Liver (tissue), 9 donors: ENCODE data around the gene SLC1A3. TPM values are rescaled to one million over a fixed set of nuclear protein-coding genes. Genes with fewer than 3 reads are reported as not detected.

Experiments
- DNase-seq: peaks from one replicate; pipeline ENCODE4 v3.0.0-alpha.2; 2017; ENCODE audit warnings: low spot score
- H3K27ac ChIP-seq, 2 donors: one replicate each; pipeline ENCODE4 v1.7.0; 2013; ENCODE audit warnings: inconsistent platforms in 2 of 2, low read length in 2 of 2, control low read depth in 1 of 2, low read depth in 1 of 2, mild to moderate bottlenecking in 1 of 2
- H3K27me3 ChIP-seq, 4 donors: one replicate each; pipeline versions ENCODE4 v1.6.1 to v1.7.0; 2013; ENCODE audit warnings: low read length in 3 of 4, inconsistent platforms in 1 of 4, mild to moderate bottlenecking in 1 of 4, moderate library complexity in 1 of 4; ENCODE audit not compliant: control insufficient read depth in 4 of 4, insufficient read depth in 4 of 4
- H3K36me3 ChIP-seq, 4 donors: one replicate each; pipeline versions ENCODE4 v1.6.1 to v1.7.0; 2013; ENCODE audit warnings: low read length in 3 of 4, mild to moderate bottlenecking in 3 of 4, low read depth in 1 of 4, moderate library complexity in 1 of 4; ENCODE audit not compliant: control insufficient read depth in 4 of 4, insufficient read depth in 3 of 4
- H3K4me1 ChIP-seq, 4 donors: one replicate each; pipeline versions ENCODE4 v1.6.1 to v1.7.0; 2013; ENCODE audit warnings: low read length in 3 of 4, mild to moderate bottlenecking in 3 of 4, moderate library complexity in 1 of 4; ENCODE audit not compliant: control insufficient read depth in 4 of 4, insufficient read depth in 4 of 4
- H3K4me3 ChIP-seq, 3 donors: one replicate each; pipeline versions ENCODE4 v1.6.1 to v1.7.0; 2013; ENCODE audit warnings: low read length in 3 of 3, control low read depth in 1 of 3, low read depth in 1 of 3, mild to moderate bottlenecking in 1 of 3
- H3K9ac ChIP-seq, 2 donors: one replicate each; pipeline ENCODE4 v1.7.0; 2013; ENCODE audit warnings: low read length in 2 of 2, mild to moderate bottlenecking in 2 of 2, moderate library complexity in 2 of 2, control low read depth in 1 of 2, low read depth in 1 of 2
- H3K9me3 ChIP-seq, 4 donors: one replicate each; pipeline versions ENCODE4 v1.6.1 to v1.7.0; 2013; ENCODE audit warnings: low read length in 3 of 4; ENCODE audit not compliant: control insufficient read depth in 4 of 4
- EGR1 ChIP-seq, 2 donors: IDR thresholded peaks; 2 replicates each; pipeline ENCODE4 v1.6.1; 2016 to 2018; ENCODE audit warnings: antibody characterized with exemption in 2 of 2, low read depth in 2 of 2
- FOXA1 ChIP-seq: IDR thresholded peaks from 2 replicates; pipeline ENCODE4 v1.6.1; 2016; ENCODE audit warnings: antibody characterized with exemption
- FOXA2 ChIP-seq: IDR thresholded peaks from 2 replicates; pipeline ENCODE4 v1.6.1; 2016; ENCODE audit warnings: antibody characterized with exemption
- GABPA ChIP-seq, 2 donors: IDR thresholded peaks in 1 of 2; conservative IDR thresholded peaks in 1 of 2; 2 replicates each; pipeline ENCODE4 v1.6.1; 2016; ENCODE audit warnings: antibody characterized with exemption in 2 of 2, mild to moderate bottlenecking in 1 of 2, moderate library complexity in 1 of 2
- HNF4A ChIP-seq, 2 donors: conservative IDR thresholded peaks; 2 replicates each; pipeline ENCODE4 v1.6.1; 2016; ENCODE audit warnings: antibody characterized with exemption in 2 of 2, mild to moderate bottlenecking in 2 of 2
- HNF4G ChIP-seq: IDR thresholded peaks from 2 replicates; pipeline ENCODE4 v1.6.1; 2016; ENCODE audit warnings: antibody characterized with exemption
- JUND ChIP-seq, 2 donors: IDR thresholded peaks; 2 replicates each; pipeline ENCODE4 v1.6.1; 2016; ENCODE audit warnings: antibody characterized with exemption in 2 of 2
- NR2F2 ChIP-seq: IDR thresholded peaks from 2 replicates; pipeline ENCODE4 v1.6.1; 2016; ENCODE audit warnings: antibody characterized with exemption
- RAD21 ChIP-seq, 2 donors: IDR thresholded peaks; 2 replicates each; pipeline ENCODE4 v1.6.1; 2016; ENCODE audit warnings: antibody characterized with exemption in 2 of 2, mild to moderate bottlenecking in 2 of 2
- RXRA ChIP-seq, 2 donors: IDR thresholded peaks; 2 replicates each; pipeline ENCODE4 v1.6.1; 2017 to 2018; ENCODE audit warnings: antibody characterized with exemption in 2 of 2, mild to moderate bottlenecking in 1 of 2
- SP1 ChIP-seq: IDR thresholded peaks from 2 replicates; pipeline ENCODE4 v1.6.1; 2018; ENCODE audit warnings: antibody characterized with exemption, mild to moderate bottlenecking
- TAF1 ChIP-seq: conservative IDR thresholded peaks from 2 replicates; pipeline ENCODE4 v1.6.1; 2016; ENCODE audit warnings: antibody characterized with exemption, mild to moderate bottlenecking
- YY1 ChIP-seq: IDR thresholded peaks from 2 replicates; pipeline ENCODE4 v1.6.1; 2016; ENCODE audit warnings: antibody characterized with exemption, mild to moderate bottlenecking
- WGBS: extraction: QIAGEN DNeasy Blood & Tissue Kit; methylation state at CpG from one replicate; pipeline ENCODE4 v1.1.7; 2013; 5-methylcytosine and 5-hydroxymethylcytosine counted together
- polyA plus RNA-seq, 2 donors: library from polyadenylated mRNA; stranded (reverse) in 1 of 2; unstranded in 1 of 2; fragments of 200-250 nt in 1 of 2; fragments of >200 nt in 1 of 2; fragmentation: Nextera tagmentation in 1 of 2; extraction: Ambion mirVana in 1 of 2; gene quantifications; one replicate each; pipeline versions ENCODE4 v1.2.1 to v1.2.3, GENCODE V29; 2013 to 2015
- total RNA-seq, 2 donors: library from RNA; depleted of rRNA; stranded (reverse); fragments of >200 nt; gene quantifications; one replicate each; pipeline ENCODE4 v1.2.3, GENCODE V29; 2014
- TF ChIP-seq, protein P1 (sequence below): fragments of 150-350 bp; IDR thresholded peaks from 2 replicates; pipeline ENCODE4 v1.5.1; 2017; ENCODE audit warnings: improper control_type of control experiment, low read depth, low read length; ENCODE audit not compliant: missing input control
- TF ChIP-seq, protein P2 (sequence below): IDR thresholded peaks from 2 replicates; pipeline ENCODE4 v1.6.1; 2016; ENCODE audit warnings: antibody characterized with exemption
- TF ChIP-seq, protein P3 (sequence below): IDR thresholded peaks from 2 replicates; pipeline ENCODE4 v1.6.1; 2016; ENCODE audit warnings: antibody characterized with exemption, mild to moderate bottlenecking
- TF ChIP-seq, protein P4 (sequence below): IDR thresholded peaks from 2 replicates; pipeline ENCODE4 v1.6.1; 2016; ENCODE audit warnings: antibody characterized with exemption
- TF ChIP-seq, protein P5 (sequence below): IDR thresholded peaks from 2 replicates; pipeline ENCODE4 v1.6.1; 2016; ENCODE audit warnings: antibody characterized with exemption
- donor health status: healthy.
- donor health status: healthy.
- donor health status: healthy.
- donor health status: healthy.
- donor health status: healthy.

Gene SLC1A3
- total and polyA plus RNA-seq, 4 donors: 1.8 to 8.8 (median 2.8) TPM

DNA sequence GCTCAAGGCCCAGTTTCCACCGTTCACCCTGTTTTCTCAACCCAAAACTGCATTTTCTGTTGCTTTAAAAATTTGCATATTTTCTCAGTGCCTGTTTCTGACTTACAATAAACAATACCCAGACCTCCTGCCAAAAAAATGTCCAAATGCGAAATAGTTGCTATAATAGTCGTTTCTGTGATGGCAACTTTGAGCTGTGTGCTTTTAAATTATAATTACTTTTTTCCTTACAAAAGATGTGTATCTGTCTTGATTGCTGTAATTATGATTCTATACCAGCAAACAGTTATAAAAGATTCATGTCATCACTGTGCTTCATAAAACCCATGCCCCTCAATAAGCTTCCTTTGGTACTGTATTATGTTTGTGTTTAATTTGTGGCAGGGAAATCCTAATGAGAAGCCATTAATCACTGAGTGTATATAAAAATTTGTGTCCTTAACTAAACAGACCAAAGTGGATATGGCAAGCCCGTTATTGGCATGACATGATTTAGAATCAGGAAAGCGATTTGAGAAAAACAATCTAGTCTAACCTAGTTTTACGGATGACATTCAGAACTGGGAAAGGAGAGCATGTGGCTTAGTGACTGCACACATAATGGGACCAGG lies 5.4 kb upstream of the SLC1A3 start:
- Histone ChIP-seq H3K27me3 (peaks cover 0 to 2% (median 0%) of the 10 kb centered on the region in 4 donors), H3K9ac (no peak overlapping the region), H3K4me1 (peaks cover 0 to 1% (median under 1%) of the 10 kb centered on the region in 4 donors), H3K27ac (no peak overlapping the region), H3K36me3 (no peaks in the 10 kb centered on the region), H3K4me3 (no peak overlapping the region), H3K9me3 (peaks cover 0 to 2% (median 0%) of the 10 kb centered on the region in 4 donors)
- 70% methylated on average over 6 of the region's 6 CpGs for WGBS
- no peak for DNase-seq
- TF ChIP-seq, protein P1, sequence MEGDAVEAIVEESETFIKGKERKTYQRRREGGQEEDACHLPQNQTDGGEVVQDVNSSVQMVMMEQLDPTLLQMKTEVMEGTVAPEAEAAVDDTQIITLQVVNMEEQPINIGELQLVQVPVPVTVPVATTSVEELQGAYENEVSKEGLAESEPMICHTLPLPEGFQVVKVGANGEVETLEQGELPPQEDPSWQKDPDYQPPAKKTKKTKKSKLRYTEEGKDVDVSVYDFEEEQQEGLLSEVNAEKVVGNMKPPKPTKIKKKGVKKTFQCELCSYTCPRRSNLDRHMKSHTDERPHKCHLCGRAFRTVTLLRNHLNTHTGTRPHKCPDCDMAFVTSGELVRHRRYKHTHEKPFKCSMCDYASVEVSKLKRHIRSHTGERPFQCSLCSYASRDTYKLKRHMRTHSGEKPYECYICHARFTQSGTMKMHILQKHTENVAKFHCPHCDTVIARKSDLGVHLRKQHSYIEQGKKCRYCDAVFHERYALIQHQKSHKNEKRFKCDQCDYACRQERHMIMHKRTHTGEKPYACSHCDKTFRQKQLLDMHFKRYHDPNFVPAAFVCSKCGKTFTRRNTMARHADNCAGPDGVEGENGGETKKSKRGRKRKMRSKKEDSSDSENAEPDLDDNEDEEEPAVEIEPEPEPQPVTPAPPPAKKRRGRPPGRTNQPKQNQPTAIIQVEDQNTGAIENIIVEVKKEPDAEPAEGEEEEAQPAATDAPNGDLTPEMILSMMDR: no peak
- no peak for TF ChIP-seq JUND (IDR thresholded peaks at IDR 0.05)
- no peak for TF ChIP-seq TAF1
- TF ChIP-seq RXRA (IDR thresholded peaks at IDR 0.05): no peak
- TF ChIP-seq, protein P2, sequence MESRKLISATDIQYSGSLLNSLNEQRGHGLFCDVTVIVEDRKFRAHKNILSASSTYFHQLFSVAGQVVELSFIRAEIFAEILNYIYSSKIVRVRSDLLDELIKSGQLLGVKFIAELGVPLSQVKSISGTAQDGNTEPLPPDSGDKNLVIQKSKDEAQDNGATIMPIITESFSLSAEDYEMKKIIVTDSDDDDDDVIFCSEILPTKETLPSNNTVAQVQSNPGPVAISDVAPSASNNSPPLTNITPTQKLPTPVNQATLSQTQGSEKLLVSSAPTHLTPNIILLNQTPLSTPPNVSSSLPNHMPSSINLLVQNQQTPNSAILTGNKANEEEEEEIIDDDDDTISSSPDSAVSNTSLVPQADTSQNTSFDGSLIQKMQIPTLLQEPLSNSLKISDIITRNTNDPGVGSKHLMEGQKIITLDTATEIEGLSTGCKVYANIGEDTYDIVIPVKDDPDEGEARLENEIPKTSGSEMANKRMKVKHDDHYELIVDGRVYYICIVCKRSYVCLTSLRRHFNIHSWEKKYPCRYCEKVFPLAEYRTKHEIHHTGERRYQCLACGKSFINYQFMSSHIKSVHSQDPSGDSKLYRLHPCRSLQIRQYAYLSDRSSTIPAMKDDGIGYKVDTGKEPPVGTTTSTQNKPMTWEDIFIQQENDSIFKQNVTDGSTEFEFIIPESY: no peak
- no peak for TF ChIP-seq GABPA (IDR thresholded peaks at IDR 0.05 in 1 of 2, conservative IDR thresholded peaks at IDR 0.05 in 1 of 2)
- TF ChIP-seq HNF4A (conservative IDR thresholded peaks at IDR 0.05): no peak
- no peak for TF ChIP-seq NR2F2
- TF ChIP-seq HNF4G: no peak
- no peak for TF ChIP-seq SP1
- TF ChIP-seq, protein P3, sequence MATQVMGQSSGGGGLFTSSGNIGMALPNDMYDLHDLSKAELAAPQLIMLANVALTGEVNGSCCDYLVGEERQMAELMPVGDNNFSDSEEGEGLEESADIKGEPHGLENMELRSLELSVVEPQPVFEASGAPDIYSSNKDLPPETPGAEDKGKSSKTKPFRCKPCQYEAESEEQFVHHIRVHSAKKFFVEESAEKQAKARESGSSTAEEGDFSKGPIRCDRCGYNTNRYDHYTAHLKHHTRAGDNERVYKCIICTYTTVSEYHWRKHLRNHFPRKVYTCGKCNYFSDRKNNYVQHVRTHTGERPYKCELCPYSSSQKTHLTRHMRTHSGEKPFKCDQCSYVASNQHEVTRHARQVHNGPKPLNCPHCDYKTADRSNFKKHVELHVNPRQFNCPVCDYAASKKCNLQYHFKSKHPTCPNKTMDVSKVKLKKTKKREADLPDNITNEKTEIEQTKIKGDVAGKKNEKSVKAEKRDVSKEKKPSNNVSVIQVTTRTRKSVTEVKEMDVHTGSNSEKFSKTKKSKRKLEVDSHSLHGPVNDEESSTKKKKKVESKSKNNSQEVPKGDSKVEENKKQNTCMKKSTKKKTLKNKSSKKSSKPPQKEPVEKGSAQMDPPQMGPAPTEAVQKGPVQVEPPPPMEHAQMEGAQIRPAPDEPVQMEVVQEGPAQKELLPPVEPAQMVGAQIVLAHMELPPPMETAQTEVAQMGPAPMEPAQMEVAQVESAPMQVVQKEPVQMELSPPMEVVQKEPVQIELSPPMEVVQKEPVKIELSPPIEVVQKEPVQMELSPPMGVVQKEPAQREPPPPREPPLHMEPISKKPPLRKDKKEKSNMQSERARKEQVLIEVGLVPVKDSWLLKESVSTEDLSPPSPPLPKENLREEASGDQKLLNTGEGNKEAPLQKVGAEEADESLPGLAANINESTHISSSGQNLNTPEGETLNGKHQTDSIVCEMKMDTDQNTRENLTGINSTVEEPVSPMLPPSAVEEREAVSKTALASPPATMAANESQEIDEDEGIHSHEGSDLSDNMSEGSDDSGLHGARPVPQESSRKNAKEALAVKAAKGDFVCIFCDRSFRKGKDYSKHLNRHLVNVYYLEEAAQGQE: no peak
- TF ChIP-seq FOXA2: no peak
- TF ChIP-seq, protein P4, sequence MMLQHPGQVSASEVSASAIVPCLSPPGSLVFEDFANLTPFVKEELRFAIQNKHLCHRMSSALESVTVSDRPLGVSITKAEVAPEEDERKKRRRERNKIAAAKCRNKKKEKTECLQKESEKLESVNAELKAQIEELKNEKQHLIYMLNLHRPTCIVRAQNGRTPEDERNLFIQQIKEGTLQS: no peak
- no peak for TF ChIP-seq RAD21 (IDR thresholded peaks at IDR 0.05)
- no peak for TF ChIP-seq FOXA1
- no peak for TF ChIP-seq EGR1 (IDR thresholded peaks at IDR 0.05; ENCODE audit: low read depth in 2 of 2)
- TF ChIP-seq, protein P5, sequence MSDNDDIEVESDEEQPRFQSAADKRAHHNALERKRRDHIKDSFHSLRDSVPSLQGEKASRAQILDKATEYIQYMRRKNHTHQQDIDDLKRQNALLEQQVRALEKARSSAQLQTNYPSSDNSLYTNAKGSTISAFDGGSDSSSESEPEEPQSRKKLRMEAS: no peak
- no peak for TF ChIP-seq YY1
